Measurements from ENCODE around the gene ARHGAP24.
A peak's percentile ranks its signal among the peaks of the same experiment; 100 is the strongest.

Gene ARHGAP24

DNA sequence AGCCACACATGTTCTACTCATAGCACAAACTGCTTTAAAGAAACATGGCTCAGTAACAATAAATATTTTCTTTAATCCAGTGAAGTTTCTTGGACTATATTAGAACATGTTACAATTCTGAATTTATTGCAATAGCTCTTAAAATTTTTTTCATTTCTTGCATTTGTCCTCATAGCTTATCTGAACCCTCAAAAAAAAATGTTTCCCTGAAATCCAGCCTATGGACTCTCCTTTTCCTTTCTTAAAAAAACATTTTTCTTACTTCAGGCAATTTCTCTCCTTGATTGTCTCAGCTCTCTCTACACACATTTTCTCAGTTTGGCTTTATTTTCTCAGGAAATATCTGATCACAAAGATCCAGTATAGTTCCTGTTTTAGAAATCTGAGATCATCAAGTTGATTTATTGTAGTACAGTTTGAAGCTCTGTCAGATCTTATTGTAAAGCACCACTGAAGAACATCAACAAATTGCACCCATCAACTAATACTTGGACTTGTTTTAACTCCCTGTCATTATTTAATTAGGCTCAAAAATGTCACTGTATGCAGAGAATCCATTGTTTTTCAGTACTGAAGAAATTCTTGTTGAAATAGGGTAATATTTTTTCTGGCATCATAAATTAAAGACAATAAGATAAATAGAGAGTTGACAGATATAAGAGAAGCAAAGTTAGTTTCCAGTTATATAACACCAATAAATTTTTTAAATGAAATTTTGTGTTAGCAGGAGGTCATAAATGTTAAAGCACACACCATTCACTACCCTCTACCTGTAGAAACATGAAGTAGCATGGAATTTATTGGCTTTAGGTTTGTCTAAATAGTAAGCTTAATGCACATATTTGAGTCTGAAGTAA, 317.7 kb downstream of the ARHGAP24 start:
- Histone ChIP-seq H3K9me3 (replicated peaks; ENCODE audit: low read length) (no peaks in the 10 kb centered on the region), H3K4me3 (ENCODE audit: low read length) (no peak overlapping the region), H3K9ac (ENCODE audit: low read depth, low read length) (no peak overlapping the region), H3K36me3 (ENCODE audit: insufficient read depth, low read length) (no peaks in the 10 kb centered on the region), H3K4me2 (ENCODE audit: low read length) (no peak overlapping the region), H3K27me3 (ENCODE audit: control insufficient read depth, insufficient read depth, low read length) (no peaks in the 10 kb centered on the region), H3K4me1 (ENCODE audit: control insufficient read depth, insufficient read depth, low read length) (peaks cover 27% of the 10 kb centered on the region)

DNA sequence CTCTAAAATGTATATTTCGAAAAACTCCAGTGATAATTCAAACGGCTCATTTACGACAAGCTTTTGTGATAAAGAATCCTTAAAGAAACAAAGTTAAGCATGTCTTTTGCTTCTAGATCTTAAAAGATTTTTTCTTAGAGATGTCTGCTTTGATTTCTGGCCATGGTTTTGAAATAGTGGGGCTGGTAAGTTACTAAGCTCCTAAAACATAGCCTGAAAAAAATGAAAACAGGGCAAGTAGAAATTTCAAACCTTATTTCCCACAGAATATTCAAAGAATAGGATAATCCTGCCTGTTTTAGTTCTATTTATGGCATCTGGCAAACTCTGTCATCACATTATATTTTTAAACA, 318.3 kb downstream of the ARHGAP24 start:
- no peak overlapping the region for H3K4me2 ChIP-seq (ENCODE audit: low read length)
- no peaks in the 10 kb centered on the region for H3K27me3 ChIP-seq (ENCODE audit: control insufficient read depth, insufficient read depth, low read length)
- no peak overlapping the region for H3K9ac ChIP-seq (ENCODE audit: low read depth, low read length)
- peaks cover 28% of the 10 kb centered on the region for H3K4me1 ChIP-seq (ENCODE audit: control insufficient read depth, insufficient read depth, low read length)
- no peaks in the 10 kb centered on the region for H3K36me3 ChIP-seq (ENCODE audit: insufficient read depth, low read length)
- no peaks in the 10 kb centered on the region for H3K9me3 ChIP-seq (replicated peaks; ENCODE audit: low read length)
- H3K4me3 ChIP-seq (ENCODE audit: low read length), result no peak overlapping the region

DNA sequence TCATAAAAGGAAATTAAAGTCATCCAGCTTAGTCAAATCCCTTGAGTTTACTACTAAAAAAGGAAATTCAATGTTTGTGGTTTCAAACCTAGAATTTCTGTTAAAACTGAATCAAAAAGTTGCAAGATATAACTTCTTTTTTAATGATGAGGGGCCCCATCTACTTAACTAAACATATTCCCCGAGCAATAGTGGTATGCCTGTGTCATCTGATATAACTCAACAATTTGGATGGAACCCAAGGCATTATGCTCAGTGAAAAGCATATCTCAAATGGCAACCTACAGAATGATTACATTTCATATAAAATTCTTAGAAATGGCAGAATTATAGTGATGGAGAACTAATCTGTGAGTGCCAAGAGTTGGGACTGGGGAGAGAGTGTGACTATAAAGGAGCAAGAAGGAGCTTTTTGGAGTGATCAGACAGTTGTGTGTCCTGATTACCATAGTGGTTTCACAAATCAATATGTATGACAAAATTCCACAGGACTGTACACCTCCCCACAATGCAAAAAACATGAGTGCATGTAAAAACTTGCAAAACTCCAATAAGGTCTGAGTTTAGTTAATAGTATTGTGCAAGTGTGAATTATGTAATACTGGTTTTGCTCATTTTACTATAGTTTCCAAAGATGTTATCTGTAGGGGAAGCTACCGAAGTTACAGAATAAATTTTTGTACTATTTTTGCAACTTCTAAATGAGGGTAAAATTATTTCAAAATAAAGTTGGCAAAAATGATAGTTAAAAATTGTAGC, 323.2 kb downstream of the ARHGAP24 start:
- no peaks in the 10 kb centered on the region for H3K27me3 ChIP-seq (ENCODE audit: control insufficient read depth, insufficient read depth, low read length)
- H3K4me2 ChIP-seq (ENCODE audit: low read length), result peak overlapping the region; percentile 6
- peaks cover 20% of the 10 kb centered on the region for H3K4me1 ChIP-seq (ENCODE audit: control insufficient read depth, insufficient read depth, low read length)
- H3K9me3 ChIP-seq (replicated peaks; ENCODE audit: low read length), result no peaks in the 10 kb centered on the region
- no peaks in the 10 kb centered on the region for H3K36me3 ChIP-seq (ENCODE audit: insufficient read depth, low read length)
- no peak overlapping the region for H3K9ac ChIP-seq (ENCODE audit: low read depth, low read length)
- no peak overlapping the region for H3K4me3 ChIP-seq (ENCODE audit: low read length)

DNA sequence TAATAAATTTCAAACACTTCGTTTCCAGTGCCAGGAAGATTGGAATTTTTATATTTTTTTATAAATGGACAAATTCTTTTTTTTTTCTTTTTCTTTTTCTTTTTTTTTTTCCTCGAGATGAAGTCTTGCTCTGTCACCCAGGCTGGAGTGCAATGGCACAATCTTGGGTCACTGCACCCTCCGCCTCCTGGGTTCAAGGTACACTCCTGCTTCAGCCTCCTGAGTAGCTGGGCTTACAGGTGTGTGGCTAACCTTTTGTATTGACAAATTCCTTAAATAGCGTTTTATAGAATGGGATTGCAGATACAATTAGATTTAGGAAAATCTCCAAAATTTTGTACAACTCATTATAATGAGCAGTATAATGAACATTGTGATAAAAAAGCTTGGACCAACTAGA, 328.9 kb downstream of the ARHGAP24 start:
- no peaks in the 10 kb centered on the region for H3K9me3 ChIP-seq (replicated peaks; ENCODE audit: low read length)
- no peak overlapping the region for H3K4me2 ChIP-seq (ENCODE audit: low read length)
- H3K27me3 ChIP-seq (ENCODE audit: control insufficient read depth, insufficient read depth, low read length), result no peaks in the 10 kb centered on the region
- no peaks in the 10 kb centered on the region for H3K36me3 ChIP-seq (ENCODE audit: insufficient read depth, low read length)
- H3K4me3 ChIP-seq (ENCODE audit: low read length), result no peak overlapping the region
- H3K4me1 ChIP-seq (ENCODE audit: control insufficient read depth, insufficient read depth, low read length), result peaks cover 21% of the 10 kb centered on the region
- no peak overlapping the region for H3K9ac ChIP-seq (ENCODE audit: low read depth, low read length)

DNA sequence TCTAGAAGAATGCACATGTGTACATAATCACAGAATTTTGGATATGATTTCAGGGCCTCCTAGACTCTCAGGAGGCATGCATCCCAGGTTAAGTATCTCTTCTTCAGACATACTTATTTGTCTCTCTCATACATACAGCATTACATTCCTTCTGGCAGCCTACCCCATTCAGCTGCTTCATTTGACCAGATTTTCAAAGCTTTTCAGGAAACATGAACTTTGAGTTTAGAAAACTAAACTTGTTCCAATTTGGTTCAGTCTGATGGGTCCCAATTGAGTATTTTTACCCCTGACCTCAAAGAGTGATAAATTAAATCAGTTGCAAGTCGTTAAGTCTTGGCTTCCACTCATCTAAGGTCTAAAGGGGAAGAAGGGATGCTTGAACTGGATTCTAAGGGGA, 330.9 kb downstream of the ARHGAP24 start:
- no peaks in the 10 kb centered on the region for H3K36me3 ChIP-seq (ENCODE audit: insufficient read depth, low read length)
- no peaks in the 10 kb centered on the region for H3K27me3 ChIP-seq (ENCODE audit: control insufficient read depth, insufficient read depth, low read length)
- H3K4me2 ChIP-seq (ENCODE audit: low read length), result no peak overlapping the region
- H3K9me3 ChIP-seq (replicated peaks; ENCODE audit: low read length), result no peaks in the 10 kb centered on the region
- no peak overlapping the region for H3K9ac ChIP-seq (ENCODE audit: low read depth, low read length)
- H3K4me1 ChIP-seq (ENCODE audit: control insufficient read depth, insufficient read depth, low read length), result peaks cover 21% of the 10 kb centered on the region
- H3K4me3 ChIP-seq (ENCODE audit: low read length), result no peak overlapping the region

DNA sequence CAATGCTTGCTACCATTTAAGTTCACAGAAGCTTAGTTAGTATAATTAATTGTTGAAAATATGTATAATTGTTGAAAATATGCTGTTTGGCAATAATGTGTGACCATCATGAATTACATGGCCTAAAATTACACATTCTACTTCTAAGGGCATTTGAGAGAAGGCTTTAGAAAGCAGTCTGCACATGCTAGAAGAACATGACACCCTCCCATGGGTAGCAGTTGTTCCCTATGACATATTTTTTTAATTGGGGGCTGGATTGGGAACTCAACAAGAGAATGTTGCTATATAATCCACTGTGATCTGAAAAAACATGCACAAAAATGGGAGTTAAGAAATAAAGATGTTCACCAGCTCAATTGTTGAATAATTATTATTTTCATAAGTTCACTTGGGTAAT, 331.4 kb downstream of the ARHGAP24 start:
- no peak overlapping the region for H3K9ac ChIP-seq (ENCODE audit: low read depth, low read length)
- no peaks in the 10 kb centered on the region for H3K9me3 ChIP-seq (replicated peaks; ENCODE audit: low read length)
- no peak overlapping the region for H3K4me2 ChIP-seq (ENCODE audit: low read length)
- H3K36me3 ChIP-seq (ENCODE audit: insufficient read depth, low read length), result no peaks in the 10 kb centered on the region
- H3K4me1 ChIP-seq (ENCODE audit: control insufficient read depth, insufficient read depth, low read length), result peaks cover 21% of the 10 kb centered on the region
- no peak overlapping the region for H3K4me3 ChIP-seq (ENCODE audit: low read length)
- no peaks in the 10 kb centered on the region for H3K27me3 ChIP-seq (ENCODE audit: control insufficient read depth, insufficient read depth, low read length)

DNA sequence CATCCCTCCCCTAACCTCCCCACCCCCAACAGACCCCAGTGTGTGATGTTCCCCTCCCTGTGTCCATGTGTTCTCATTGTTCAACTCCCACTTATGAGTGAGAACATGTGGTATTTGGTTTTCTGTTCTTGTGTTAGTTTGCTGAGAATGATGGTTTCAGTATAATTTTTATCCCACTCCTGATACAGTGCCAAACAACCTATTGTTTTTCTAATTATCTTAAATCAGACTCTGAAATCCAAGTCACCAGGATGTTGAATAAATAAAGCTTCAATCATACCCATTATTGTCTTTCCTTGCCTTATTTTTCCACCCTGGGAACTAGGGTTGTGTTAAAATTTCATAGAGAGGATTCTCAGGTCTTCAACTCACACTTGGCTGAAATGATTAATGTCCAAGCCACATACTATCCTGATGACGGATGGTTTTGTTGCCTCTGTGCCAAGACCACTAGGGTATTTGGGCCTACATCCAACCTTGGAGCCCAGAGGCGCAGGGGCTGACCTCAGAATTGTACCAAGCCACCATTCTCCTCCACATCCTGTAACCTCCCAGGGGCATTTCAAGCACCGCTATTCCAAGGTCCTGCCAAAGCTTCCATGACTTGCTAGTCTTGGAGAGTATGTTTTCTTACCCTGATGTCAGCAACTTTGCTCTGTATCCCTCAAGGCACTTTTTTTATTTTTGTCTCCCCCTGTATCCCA, 332.4 kb downstream of the ARHGAP24 start:
- H3K9ac ChIP-seq (ENCODE audit: low read depth, low read length), result peak overlapping the region; percentile 48
- H3K9me3 ChIP-seq (replicated peaks; ENCODE audit: low read length), result no peaks in the 10 kb centered on the region
- peak overlapping the region; percentile 71 for H3K4me2 ChIP-seq (ENCODE audit: low read length)

DNA sequence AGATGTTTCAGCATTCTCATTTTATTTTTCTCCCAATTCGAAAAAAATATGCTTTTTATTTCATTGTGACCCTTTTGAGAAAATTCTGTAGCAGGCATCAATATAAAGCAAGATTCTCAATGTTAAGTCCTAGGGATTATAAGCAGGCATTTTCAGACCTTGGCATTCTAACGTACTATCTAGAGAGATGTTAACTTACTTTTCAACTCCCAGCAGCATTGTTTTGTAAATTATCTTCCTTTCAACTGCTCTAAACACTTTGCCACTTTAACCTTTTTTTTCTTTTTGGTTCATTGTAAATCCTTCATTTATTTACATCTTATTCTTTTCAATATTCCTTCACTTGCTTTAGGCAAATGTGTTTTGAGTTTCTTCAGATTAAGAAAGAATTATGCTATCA, 333.2 kb downstream of the ARHGAP24 start:
- Histone ChIP-seq H3K4me2 (ENCODE audit: low read length) (peak overlapping the region; percentile 71), H3K36me3 (ENCODE audit: insufficient read depth, low read length) (no peaks in the 10 kb centered on the region), H3K27me3 (ENCODE audit: control insufficient read depth, insufficient read depth, low read length) (no peaks in the 10 kb centered on the region), H3K4me3 (ENCODE audit: low read length) (no peak overlapping the region), H3K4me1 (ENCODE audit: control insufficient read depth, insufficient read depth, low read length) (peaks cover 29% of the 10 kb centered on the region), H3K9me3 (replicated peaks; ENCODE audit: low read length) (no peaks in the 10 kb centered on the region), H3K9ac (ENCODE audit: low read depth, low read length) (peak overlapping the region; percentile 48)

More for the DNA sequence above, 332.4 kb downstream of the ARHGAP24 start:
- Histone ChIP-seq H3K36me3 (ENCODE audit: insufficient read depth, low read length) (no peaks in the 10 kb centered on the region), H3K4me1 (ENCODE audit: control insufficient read depth, insufficient read depth, low read length) (peaks cover 22% of the 10 kb centered on the region), H3K4me3 (ENCODE audit: low read length) (peak overlapping the region; percentile 9), H3K27me3 (ENCODE audit: control insufficient read depth, insufficient read depth, low read length) (no peaks in the 10 kb centered on the region)

DNA sequence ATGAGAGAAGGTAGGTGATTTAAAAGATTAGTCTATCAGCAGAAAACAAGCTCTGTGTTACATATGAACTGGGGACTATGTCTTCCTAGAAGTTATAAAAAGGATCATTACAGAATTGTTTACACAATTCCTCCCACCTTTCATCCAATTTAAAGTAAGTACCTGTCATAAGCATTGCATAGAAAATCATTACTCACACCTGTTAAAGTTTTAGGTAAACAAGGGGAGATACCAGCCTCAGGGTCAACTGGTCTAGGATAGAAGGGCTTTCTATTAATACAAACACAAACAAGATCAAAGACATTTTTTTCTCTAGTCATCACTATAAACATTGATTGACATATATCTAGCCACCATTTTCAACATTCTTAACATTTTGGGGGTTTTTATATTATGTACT, 333.9 kb downstream of the ARHGAP24 start:
- Histone ChIP-seq H3K4me1 (ENCODE audit: control insufficient read depth, insufficient read depth, low read length) (peaks cover 32% of the 10 kb centered on the region), H3K9me3 (replicated peaks; ENCODE audit: low read length) (no peaks in the 10 kb centered on the region), H3K36me3 (ENCODE audit: insufficient read depth, low read length) (no peaks in the 10 kb centered on the region)

DNA sequence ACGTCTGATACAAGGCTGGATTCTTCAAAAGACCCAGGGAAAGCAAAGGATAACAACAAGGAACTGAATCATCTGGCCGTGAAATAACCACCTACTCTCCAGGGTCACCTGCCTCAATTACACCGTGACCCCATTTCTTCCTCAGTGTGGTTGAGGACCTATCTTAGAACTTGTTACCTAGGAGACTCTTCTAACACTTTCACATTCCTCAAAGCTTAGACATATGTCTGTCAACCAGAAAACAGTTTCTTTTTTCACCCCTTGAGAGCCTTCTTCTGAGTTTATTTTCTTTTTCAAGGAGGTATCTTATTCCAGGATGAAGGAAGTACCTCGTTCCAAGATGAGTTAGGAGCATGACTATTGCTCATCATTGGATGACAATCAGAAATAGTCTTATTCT, 337.8 kb downstream of the ARHGAP24 start:
- Histone ChIP-seq H3K4me1 (ENCODE audit: control insufficient read depth, insufficient read depth, low read length) (peaks cover 21% of the 10 kb centered on the region), H3K9me3 (replicated peaks; ENCODE audit: low read length) (no peaks in the 10 kb centered on the region), H3K4me2 (ENCODE audit: low read length) (peak overlapping the region; percentile 1), H3K9ac (ENCODE audit: low read depth, low read length) (no peak overlapping the region), H3K4me3 (ENCODE audit: low read length) (no peak overlapping the region), H3K27me3 (ENCODE audit: control insufficient read depth, insufficient read depth, low read length) (no peaks in the 10 kb centered on the region), H3K36me3 (ENCODE audit: insufficient read depth, low read length) (no peaks in the 10 kb centered on the region)

More for the DNA sequence above, 333.9 kb downstream of the ARHGAP24 start:
- H3K27me3 ChIP-seq (ENCODE audit: control insufficient read depth, insufficient read depth, low read length), result no peaks in the 10 kb centered on the region
- no peak overlapping the region for H3K4me3 ChIP-seq (ENCODE audit: low read length)
- no peak overlapping the region for H3K4me2 ChIP-seq (ENCODE audit: low read length)
- H3K9ac ChIP-seq (ENCODE audit: low read depth, low read length), result no peak overlapping the region

DNA sequence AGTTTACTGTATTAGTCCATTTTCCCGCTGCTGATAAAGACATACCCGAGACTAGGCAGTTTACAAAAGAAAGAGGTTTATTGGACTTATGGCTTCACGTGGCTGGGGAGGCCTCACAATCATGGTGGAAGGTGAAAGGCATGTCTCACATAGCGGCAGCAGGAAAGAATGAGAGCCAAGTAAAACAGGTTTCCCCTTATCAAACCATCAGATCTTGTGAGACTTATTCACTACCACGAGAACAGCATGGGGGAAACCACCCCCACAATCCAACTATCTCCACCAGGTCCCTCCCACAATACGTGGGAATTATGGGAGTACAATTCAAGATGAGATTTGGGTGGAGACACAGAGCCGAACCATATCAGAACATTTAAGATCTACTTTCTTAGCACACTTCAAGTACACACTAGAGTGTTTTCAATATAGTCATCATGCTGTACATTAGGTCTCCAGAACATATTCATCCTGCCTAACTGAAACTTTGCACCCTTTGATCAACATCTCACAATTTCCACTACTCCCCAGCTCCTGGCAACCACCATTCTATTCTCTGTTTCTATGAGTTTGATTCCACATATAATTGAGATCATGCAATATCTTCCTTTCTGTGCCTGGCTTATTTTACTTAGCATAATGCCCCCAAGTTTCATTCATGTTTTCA, 341.0 kb downstream of the ARHGAP24 start:
- H3K4me1 ChIP-seq (ENCODE audit: control insufficient read depth, insufficient read depth, low read length), result peaks cover 11% of the 10 kb centered on the region
- H3K27me3 ChIP-seq (ENCODE audit: control insufficient read depth, insufficient read depth, low read length), result no peaks in the 10 kb centered on the region
- no peak overlapping the region for H3K4me3 ChIP-seq (ENCODE audit: low read length)
- H3K36me3 ChIP-seq (ENCODE audit: insufficient read depth, low read length), result no peaks in the 10 kb centered on the region
- H3K4me2 ChIP-seq (ENCODE audit: low read length), result no peak overlapping the region
- H3K9me3 ChIP-seq (replicated peaks; ENCODE audit: low read length), result no peaks in the 10 kb centered on the region
- no peak overlapping the region for H3K9ac ChIP-seq (ENCODE audit: low read depth, low read length)

All from skeletal muscle satellite cell (primary cell).